Adipose tissue (tissue), 3 donors: Measurements from ENCODE around the gene TCL1B. TPM values are rescaled to one million over a fixed set of nuclear protein-coding genes. Genes with fewer than 3 reads are reported as not detected.
"Not testable (repeated sequence)": the region's sequence is repeated elsewhere in the genome, so short reads cannot be mapped to it uniquely, and the experiment has no call there.

Experiments
- H3K27ac ChIP-seq: one replicate; pipeline ENCODE4 v1.5.1; 2013; ENCODE audit warnings: low read depth, low read length
- WGBS, 3 donors: extraction: QIAGEN DNeasy Blood & Tissue Kit; methylation state at CpG; one replicate each; pipeline ENCODE4 v1.1.7; 2013; 5-methylcytosine and 5-hydroxymethylcytosine counted together
- polyA plus RNA-seq, 3 donors: library from polyadenylated mRNA; stranded (reverse); fragments of 200-250 nt; gene quantifications; one replicate each; pipeline ENCODE4 v1.2.3, GENCODE V29; 2013
- donor health status: healthy with polysubstance abuse.
- donor health status: Bipolar disorder and iron deficiency.
- donor health status: healthy.

Gene TCL1B
- polyA plus RNA-seq, 3 donors, result not detected

DNA sequence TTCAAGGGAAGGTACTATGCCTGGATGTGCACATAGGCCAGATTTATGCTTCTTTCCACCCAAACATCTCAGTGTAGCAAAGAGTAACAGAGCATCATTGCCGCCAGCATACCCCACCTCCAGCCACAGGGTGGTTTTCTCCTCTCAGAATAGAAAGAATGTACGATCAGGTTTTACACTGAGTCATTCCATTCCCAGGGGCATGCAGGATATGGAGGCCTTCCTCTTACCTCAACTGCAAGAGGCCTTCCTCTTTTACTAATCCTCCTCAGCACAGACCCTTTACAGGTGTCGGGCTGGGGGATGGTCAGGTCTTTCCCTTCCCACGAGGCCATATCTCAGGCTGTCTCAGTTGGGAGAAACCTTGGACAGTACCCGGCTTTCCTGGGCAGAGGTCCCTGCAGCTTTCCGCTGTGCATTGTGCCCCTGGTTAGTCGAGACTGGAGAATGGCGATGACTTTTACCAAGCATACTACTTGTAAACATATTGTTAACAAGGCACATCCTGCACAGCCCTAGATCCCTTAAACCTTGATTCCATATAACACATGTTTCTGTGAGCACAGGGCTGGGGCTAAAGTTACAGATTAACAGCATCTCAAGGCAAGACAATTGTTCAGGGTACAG is 43.3 kb downstream of the TCL1B start:
- WGBS, 3 donors, result 73 to 75% (median 74%) methylated on average over 8 of the region's 8 CpGs

DNA sequence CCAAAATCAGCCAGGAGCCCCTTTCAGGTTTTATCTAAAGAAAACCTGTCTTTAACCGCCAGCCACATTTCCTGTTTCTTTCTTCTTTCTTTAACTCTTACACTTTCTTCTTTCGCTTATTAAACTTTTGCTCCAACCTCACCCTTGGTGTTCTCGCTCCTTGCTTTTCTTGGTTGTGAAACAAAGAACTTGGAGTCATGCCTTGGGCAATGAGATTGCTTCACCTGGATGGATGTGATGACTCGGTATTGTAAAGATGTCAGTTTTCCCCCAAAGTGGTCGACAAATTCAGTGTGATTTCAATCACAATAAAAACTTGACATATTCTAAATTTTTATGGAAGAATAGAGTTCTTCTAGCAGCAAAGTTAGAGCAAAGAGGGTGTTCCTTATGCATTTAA is 43.9 kb downstream of the TCL1B start:
- 84 to 88% (median 85%) methylated on average over 5 of the region's 5 CpGs for WGBS, 3 donors
- H3K27ac ChIP-seq, result no peak overlapping the region

More for the DNA sequence above, 43.3 kb downstream of the TCL1B start:
- not testable (repeated sequence) for H3K27ac ChIP-seq

DNA sequence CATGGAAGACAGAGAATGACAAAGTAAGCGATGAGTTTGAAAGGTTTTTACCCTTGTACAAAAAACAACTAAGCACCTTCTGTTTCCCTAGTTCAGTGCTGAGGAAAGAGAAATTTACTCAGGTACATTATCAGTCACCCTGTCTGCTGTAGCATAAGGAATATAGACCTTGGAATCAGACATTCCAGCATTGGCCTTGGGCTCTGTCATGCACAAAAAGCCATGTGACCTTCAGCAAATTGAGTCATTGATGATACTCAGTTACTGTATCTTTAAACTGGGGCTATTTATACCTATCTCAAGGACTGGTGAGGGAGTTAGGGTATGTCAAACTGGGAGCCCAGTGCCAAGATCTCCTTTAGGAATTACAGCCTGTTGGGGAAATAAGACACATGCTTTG is 47.0 kb downstream of the TCL1B start:
- no peak overlapping the region for H3K27ac ChIP-seq
- WGBS, 3 donors, result 41 to 97% (median 90%) methylated on average over 1 of the region's 1 CpG

DNA sequence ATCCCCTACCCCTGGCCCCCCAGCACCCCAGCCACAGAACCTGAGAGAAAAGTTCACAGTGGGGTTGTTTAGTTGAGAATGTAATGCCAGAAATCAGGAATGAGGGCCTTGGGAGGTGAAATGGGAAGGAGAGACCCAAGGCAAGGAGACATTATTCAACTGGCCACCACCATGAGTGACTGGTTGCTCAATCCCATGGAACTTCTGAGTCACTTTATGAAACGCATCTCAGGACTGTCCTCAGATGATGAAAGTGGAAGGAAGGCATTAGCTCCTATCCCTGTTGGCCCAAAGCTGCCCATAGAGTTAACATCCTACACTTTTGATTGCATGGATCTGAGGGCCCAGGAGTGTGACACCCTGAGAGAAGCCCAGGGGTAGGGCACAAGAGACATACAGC is 53.1 kb downstream of the TCL1B start:
- WGBS, 3 donors, result 65 to 100% (median 72%) methylated on average over 1 of the region's 1 CpG
- H3K27ac ChIP-seq, result no peak overlapping the region

DNA sequence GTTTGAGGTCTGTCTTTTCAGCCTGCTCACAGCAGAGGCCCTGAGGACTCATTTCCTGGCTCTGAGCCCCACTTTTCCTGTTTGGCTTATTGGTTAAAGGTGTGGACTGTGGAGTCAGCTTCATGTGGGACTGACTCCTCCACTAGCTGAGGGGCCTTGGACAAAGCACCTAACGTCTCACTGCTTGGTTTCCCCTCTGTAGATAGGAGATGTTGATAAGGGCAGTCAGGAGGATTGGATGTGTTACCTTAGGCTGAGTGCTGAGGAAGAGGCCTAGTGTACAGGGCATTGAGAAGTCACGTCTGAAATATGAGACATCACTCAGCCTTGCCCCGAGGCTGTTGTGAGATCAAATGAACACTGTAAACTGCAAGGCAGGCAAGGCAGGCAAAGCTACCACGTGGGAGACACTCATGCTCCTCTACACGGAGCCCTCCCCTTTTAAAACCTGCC is 54.8 kb downstream of the TCL1B start:
- 22 to 38% (median 30%) methylated on average over 5 of the region's 5 CpGs for WGBS, 3 donors
- H3K27ac ChIP-seq, result no peak overlapping the region

DNA sequence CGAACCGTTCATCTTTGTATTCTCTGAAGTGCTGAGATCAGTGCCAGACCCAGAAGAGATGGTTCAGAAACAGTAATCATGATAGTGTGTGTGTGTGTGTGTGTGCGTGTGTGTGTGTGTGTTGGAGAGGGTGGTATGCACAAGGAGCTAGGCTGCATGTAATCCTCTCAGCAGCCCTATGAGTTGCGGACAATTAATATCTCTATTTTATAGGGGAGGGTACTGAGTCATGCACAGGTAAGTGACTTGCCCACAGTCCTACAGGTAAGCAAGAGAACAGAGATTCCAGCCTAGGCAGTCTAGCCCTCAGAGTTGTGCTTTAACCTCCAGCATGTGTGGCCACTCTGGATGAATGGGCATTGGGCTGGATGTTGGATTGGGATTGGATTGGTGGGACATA is 55.6 kb downstream of the TCL1B start:
- WGBS, 3 donors, result 88 to 95% (median 90%) methylated on average over 4 of the region's 4 CpGs
- no peak overlapping the region for H3K27ac ChIP-seq

Other genes with a start within 250 kb of the TCL1B start
- 10 to 100 TPM in 2 of 3 donors, 1 to 10 TPM in 1; 1.7 to 27.8 (median 24.5) TPM for gene SYNE3, start 169.8 kb upstream of the TCL1B start, polyA plus RNA-seq
- gene GLRX5, start 151.4 kb upstream of the TCL1B start, polyA plus RNA-seq, result 10 to 100 TPM; 19.8 to 41.1 (median 38.3) TPM
- 1 to 10 TPM in 1 of 3 donors, under 1 TPM in 1, not detected in 1; 0.46 to 1.4 TPM for gene TCL1A, start 27.7 kb downstream of the TCL1B start, polyA plus RNA-seq
- 1 to 10 TPM in 1 of 3 donors, not detected in 2; 1.3 TPM for gene TUNAR, start 190.4 kb downstream of the TCL1B start, polyA plus RNA-seq